A204.1 (cell line): Measurements from ENCODE around the gene DKK2.
A peak's percentile ranks its signal among the peaks of the same experiment; 100 is the strongest.

Experiments
- FAIRE-seq: peaks from 2 replicates; lab custom pipeline; 2012; peaks lifted over from hg19 to GRCh38; lab: Jason Lieb, UNC

DKK2 gene, protein sequence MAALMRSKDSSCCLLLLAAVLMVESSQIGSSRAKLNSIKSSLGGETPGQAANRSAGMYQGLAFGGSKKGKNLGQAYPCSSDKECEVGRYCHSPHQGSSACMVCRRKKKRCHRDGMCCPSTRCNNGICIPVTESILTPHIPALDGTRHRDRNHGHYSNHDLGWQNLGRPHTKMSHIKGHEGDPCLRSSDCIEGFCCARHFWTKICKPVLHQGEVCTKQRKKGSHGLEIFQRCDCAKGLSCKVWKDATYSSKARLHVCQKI

DNA sequence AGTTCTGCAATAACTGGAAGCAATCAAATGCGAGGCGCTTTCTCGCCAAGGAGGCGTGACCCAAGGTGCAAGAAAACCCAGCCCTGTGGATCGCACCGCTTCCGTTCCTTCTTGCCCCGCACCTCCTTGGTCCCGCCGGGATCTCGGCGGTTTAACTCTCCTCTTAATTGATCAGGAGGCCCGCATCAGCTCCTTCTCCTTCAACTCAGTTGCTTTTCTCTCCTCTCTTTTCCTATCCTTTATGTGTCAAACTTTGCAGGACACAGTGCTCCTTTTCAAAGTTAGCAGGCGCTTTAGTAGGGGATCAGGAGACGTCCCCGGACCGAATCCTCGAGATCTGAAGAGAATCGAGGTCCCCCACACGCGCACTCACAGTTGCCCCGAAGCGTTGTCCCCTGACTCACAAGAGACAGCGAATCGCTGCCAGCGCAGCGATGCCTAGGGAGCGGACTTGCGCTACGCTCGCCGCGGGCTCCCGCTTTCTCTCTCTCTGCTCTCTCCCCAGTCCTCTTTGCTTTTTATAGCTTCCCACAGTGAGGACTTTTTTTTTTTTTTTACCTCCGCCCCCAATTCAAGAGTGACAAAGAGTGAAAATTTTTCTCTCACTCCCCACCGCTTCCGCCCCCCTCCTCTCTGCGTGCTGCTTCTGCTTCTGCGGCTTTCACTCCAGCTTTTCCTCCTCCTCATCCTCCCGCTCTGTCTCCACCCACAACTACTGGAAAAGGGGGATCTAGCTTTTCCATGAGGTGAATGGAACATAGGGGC is at the start of gene DKK2:
TSS of gene DKK2 (minus strand) at position 495 of the 765 bp plus-strand sequence. CDS start 722 bp downstream, outside the sequence.
- FAIRE-seq, result no peak

- FAIRE-seq, result no peak
Measured at GRCh38 chr4:107077192-107077591, 41.1 kb upstream of the DKK2 start.

DNA sequence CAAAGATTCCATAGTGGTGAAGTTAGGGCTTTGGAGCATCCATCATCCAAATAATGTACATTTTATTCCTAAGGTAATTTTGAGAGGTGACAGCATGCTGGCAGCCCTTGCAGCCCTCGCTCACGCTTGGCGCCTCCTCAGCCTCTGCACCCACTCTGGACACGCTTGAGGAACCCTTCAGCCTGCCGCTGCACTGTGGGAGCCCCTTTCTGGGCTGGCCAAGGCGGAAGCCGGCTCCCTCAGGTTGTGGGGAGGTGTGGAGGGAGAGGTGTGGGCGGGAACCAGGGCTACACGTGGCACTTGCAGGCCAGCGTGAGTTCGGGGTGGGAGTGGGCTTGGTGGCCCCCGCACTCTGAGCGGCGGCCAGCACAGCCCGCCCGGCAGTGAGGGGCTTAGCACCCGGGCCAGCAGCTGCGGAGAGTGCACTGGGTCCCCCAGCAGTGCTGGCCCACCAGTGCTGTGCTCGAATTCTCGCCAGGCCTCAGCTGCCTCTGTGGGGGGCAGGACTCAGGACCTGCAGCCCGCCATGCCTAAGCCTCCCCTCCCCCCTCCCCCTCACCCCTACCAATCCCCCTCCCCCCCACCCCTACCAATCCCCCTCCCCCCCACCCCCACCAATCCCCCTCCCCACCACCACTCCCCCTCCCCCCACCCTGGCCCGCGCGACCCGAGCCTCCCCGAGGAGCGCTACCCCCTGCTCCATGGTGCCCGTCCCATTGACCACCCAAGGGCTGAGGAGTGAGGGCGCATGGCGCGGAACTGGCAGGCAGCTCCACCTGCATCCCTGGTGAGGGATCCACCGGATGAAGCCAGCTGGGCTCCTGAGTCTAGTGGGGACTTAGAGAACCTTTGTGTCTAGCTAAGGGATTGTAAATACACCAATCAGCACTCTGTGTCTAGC is 37.0 kb upstream of the DKK2 start:
- no peak for FAIRE-seq

- no peak for FAIRE-seq
Measured at GRCh38 chr4:107071108-107071507, 35.0 kb upstream of the DKK2 start.

- no peak for FAIRE-seq
Measured at GRCh38 chr4:107069049-107069448, 32.9 kb upstream of the DKK2 start.

GRCh38 chr4:107068116-107068515 is 32.0 kb upstream of the DKK2 start:
- no peak for FAIRE-seq

GRCh38 chr4:107066621-107067020 is 30.5 kb upstream of the DKK2 start:
- FAIRE-seq, result no peak

DNA sequence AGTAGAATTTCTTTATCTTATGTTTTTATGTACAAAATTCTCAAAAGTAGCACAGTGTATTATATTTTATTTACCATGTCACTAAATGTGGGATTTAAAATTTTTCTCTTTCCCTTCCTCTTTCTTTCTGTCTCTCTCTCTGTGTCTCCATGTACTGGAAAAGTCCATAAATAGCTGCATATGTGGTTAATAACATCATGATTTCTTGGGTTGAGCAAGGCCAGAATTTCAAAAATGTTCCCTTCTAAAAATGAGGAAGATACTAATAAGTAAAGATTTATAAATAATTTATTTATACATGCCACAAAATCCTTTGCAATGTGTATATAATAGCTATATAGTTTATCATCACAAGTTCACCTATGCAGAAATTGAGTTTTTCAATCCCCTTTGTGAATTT is 29.1 kb upstream of the DKK2 start:
- no peak for FAIRE-seq

- FAIRE-seq, result no peak
Measured at GRCh38 chr4:107060388-107060787, 24.3 kb upstream of the DKK2 start.

GRCh38 chr4:107058828-107059227 is 22.7 kb upstream of the DKK2 start:
- FAIRE-seq, result no peak

DNA sequence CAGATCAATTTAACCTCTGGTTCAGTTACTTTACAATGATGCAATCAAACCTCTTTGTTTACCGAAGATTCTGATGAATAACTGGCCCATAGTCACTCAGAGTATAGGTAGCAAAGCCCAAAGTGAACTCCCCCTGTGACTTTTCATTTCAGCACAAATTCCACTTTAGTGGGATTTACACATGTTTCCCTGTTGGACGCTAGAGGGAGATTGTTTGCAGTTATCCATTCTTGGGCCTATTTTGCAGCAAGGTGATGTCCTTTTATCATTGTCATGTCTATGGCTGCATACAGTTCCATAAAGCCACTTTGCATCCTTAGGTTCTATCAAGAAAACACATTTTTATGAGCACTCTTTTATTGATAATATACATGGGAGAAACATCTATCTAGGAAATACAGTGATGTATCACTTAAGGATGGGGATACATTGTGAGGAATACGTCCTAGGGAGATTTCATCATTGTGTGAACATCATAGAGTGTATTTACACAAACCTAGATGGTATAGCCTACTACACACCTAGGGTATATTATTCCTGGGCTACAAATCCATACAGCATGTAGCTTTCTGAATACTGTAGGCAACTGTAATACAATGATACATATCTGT is 14.5 kb upstream of the DKK2 start:
- peak; percentile 47 for FAIRE-seq

- FAIRE-seq, result peak; percentile 32
Measured at GRCh38 chr4:107046261-107046660, 10.1 kb upstream of the DKK2 start.

DNA sequence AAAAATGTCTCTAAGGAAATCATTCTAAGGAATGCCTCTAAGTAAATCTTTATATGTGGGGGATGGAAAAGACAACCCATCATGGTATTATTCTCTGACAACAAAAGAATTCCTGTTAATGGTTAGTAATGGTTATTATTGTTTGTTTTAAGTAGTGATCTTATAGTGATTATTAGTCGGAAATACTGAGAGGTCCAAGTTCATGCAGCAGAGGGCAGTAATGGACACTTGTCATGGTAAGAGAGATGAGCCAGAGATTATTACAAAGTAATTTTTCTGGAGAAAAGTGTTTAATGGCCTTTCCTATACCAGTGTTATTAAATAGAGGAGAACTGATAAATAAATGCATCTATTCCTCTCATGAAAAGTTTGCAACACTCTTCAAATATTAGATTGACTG is 8.1 kb upstream of the DKK2 start:
- FAIRE-seq, result no peak

- no peak for FAIRE-seq
Measured at GRCh38 chr4:107037199-107037584, 1.1 kb upstream of the DKK2 start.

- FAIRE-seq, result no peak
Measured at GRCh38 chr4:107036584-107037198, 578 bp upstream of the DKK2 start.

GRCh38 chr4:107034996-107035818 is 906 bp downstream of the DKK2 start:
- no peak for FAIRE-seq

DNA sequence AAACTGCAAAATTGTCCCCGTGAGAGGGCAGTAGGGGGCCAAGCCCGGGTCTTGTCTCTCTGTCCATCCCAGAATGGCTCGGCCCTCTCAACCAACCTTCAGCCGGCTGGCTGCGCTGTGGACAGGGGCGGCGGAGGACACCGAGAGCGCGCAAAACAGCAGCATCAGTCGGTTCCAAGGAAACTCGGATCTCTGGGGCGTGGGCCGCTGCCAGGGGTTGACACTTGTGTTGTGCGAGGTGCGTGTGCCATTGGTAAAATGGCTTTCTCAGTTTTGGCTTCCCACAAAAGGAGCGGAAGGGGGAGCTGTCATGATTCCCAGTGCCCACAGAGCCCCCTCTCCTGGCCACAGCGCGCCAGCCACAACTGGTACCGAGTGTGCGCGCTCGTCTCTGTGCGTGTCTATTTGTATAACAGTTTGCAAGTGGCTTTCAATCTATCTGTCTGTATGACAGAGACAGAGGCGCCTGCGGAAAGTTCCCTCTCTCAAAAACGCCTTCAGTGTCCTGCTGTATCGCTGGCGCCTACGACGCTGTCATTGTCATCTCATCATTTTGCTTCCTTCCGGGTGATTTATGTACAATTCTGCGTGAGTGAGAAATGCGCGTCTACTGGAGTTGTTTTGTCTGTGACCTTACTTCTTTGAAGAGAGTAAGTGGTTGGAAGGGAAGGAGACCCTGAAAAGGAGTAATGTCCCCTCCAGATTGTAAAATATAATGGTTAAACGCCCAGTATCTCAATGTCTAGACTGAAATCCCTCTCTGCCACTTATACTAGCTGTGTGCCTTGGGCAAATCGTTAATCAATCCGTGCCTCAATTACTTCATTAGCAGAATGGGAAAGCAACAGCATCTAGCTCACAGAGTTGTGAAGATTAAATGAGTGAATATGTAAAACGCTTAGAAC is 1.8 kb downstream of the DKK2 start:
- FAIRE-seq, result no peak

DNA sequence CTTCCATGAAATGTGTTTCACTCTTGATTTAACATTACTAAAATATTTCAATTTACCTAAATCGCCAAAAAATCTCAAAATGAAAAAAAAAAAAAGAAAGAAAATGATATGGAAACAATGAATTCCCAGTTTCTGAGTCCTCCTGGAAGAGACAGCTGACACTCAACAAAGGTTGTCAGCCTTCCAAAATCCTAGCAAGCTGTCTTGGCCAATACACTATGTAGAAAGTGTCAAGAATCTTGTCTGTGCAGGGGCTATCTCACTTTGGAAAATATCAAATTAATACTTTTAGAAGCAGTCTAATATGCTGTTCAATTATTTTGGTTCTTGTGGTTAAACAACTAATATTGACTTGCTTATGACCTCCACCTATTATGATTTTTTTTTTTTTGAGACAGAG is 8.7 kb downstream of the DKK2 start:
- FAIRE-seq, result no peak

DNA sequence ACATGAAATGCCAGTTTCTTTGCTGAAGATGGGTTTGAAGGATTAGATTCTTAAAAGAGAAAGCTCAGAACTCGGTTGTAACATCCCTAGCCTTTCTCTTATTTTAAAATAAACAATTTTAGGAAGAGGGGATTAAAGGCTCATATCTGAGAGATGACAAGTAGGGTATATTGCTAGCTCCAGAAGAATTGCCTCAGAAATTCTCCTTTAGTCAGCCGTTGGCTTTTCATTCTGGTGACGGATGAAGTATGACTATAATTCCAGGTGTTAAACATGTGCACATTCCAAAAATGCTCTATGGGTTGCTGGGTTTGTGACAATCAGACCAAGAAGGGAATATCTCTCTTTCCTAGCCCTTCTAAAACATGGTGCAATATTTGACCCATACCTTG is 17.8 kb downstream of the DKK2 start:
- no peak for FAIRE-seq
